ENCODE results near the gene MIA2.
A peak's percentile ranks its signal among the peaks of the same experiment; 100 is the strongest.

MIA2 gene

DNA sequence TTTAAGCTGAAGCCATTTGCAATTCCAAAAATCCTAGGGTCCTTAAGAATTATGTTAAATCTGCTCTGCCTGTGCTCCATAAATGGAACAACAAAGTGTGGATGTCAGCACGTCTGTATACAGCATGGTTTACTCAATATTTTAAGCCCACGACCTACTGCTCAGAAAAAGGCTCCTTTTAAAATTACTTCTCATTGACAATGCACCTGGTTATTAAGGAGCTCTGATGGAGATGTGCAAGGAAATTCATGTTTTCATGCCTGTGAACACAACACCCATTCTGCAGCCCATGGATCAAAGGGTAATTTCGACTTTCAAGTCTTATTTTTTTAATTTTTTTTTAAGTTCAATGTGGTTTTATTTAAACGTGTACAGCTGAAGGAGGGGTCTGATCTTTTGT is 150.5 kb downstream of the MIA2 start:
- no peak for DNase-seq (ENCODE audit: low read depth in 2 of 2)

DNA sequence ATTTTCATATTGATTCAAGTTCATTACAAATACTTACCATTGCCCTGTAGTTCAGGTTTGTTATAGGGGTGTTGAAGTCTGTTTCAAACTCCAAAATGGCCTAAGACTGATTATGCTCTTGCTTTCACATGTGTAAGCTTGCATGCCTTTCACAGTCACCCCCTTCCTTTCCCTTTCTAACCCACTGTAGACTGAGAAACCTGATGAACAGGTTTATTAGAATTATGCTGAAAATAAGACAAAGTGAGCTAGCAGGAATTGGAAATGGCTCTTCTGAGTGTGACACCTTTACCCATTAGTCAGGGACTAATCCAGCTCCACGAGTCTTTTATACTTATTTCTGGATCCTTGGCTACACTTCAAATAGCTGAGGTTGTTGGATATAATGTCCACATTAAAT is 159.6 kb downstream of the MIA2 start:
- no peak for DNase-seq (ENCODE audit: low read depth in 2 of 2)

DNA sequence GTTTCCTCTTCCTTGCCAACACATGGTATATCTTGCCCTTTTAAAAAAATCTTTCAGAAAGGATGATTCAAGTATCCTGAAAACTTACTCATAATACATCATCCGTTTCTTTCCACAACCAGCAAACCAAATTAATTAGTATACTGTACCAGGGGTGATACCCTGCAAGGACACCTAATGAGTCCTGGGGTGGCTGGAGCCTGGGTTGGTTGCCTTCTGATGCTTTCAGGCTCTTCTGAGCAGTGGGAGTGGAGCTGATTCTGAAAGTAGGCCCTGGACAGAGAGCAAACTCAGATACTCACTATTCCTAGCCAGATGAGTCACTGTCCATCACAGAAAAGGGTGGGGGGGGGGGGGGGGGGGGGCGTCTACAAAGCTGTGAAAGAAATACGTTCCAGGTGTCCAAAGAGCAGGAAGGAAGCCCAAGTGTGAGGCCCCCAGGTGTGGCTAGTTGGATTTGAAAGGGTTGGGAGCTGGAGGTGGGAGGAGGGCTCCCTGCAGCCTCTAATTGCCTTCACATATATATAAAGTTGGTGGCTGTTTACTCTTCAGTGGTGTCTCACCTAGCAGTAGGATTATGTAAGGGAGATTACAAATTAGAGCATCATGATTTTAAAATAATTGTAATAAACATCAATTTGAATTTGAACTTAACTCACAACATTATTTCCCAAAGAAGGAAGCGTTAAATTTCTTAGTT is 162.0 kb downstream of the MIA2 start:
- no peak for DNase-seq (ENCODE audit: low read depth in 2 of 2)

DNA sequence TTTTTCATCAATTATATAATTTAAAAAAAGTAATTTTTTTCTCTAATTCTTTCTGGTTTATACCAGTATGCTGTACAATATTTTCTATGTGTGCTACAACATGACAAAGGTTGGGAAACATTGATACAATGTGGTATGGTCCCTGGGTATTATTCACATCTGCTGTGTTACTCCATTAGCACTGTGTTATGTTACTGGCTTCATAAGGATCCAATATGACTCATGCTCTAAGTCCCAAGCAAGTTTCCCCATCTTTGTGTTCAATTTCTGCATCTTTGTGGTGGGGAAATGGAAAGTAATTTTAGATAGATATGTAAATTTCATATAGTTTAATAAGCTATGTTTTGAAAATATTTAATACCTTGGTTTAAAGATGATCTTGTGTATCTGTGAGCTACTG is 162.7 kb downstream of the MIA2 start:
- DNase-seq (ENCODE audit: low read depth in 2 of 2): no peak

DNA sequence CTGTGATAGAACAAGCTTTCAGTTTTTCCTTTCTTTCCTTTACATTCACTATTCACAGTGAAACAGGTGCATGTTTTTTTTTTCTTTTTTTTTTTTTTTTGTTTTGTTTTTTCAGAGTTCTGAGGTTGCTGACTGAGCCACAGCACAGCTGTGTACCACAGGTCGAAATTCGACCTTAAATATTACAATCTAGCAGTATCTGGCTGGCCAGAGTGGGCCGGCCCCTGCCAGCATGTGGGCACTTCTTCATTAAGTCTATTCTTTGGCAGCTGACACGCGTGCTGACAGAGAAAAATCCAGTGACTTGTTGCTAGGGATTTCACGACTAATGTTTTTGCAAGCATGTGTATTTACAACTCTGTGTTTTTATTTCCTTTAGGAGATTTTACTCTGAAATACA is 164.7 kb downstream of the MIA2 start:
- DNase-seq (ENCODE audit: low read depth in 2 of 2): no peak

DNA sequence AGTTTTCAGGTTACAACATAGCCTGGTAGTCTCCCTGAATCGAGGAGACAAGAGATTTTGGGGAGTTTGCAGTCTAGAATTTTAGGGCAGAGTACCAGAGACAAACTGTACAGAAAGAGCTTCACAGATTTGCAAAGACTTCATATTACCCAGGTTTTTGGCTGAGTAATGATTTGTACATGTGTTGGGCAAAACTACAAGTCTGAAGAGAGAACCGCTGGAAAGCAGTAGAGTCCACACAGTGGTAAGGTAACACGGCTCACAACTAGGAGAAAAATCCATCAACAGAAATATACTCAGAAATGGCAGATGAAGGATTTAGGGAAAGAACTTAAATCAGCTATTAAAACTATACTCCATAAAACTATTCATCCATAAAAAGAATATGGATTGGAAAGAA is 172.8 kb downstream of the MIA2 start:
- no peak for DNase-seq (ENCODE audit: low read depth in 2 of 2)

DNA sequence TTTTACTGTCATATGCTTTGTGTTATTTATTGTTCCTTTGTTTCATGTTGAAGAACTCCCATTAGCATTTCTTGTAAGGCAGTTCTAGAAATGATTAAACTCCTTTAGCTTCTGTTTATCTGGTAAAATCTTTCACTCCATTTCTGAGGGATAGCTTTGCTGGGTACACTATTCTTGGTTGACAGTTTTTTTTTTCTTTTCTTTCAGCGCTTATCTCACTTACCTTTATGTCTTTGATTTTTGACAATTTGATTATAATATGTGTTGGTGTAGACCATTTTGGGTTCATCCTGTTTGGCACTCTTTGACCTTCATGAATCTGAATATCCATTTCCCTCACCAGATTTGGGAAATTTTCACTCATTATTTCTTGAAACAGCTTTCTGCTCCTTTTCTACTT is 182.4 kb downstream of the MIA2 start:
- DNase-seq (ENCODE audit: low read depth in 2 of 2): no peak

DNA sequence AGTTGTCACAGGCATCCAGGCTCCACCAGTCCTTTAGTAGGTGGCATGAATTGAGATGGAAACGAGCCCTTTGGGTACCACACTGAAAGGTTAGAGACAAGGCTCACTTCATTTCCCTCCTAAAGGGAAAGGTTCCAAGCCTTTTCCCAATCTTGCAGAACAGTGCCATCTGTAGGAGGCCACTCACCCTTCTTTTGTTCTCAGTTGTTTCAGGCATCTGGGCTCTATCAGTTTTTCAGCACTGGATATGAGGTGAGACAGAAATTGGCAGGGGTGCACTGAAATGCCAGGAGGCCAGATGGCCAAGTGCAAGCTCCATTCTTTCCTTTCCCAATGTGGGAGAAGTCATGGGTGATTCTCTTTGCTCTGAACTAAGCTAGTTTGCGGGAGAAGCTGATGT is 183.3 kb downstream of the MIA2 start:
- no peak for DNase-seq (ENCODE audit: low read depth in 2 of 2)

DNA sequence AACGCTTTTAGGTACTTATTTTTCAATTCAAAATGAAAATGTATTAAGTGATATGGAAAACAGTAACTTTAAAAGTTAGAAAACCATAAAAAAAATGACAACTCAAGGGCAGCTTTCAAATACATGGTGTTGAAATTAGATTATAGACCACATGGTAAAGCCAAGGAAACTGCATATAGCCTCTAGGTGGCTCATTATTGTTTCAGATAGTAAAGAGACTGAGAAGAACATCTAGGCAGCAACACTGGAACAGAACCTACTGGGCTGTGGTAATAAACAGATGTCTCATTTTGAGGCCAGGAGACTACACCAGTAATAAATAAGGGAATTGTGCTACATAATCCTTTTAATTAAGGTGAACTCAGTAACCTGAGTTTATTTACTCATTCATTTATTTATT is 185.6 kb downstream of the MIA2 start:
- DNase-seq (ENCODE audit: low read depth in 2 of 2): no peak

DNA sequence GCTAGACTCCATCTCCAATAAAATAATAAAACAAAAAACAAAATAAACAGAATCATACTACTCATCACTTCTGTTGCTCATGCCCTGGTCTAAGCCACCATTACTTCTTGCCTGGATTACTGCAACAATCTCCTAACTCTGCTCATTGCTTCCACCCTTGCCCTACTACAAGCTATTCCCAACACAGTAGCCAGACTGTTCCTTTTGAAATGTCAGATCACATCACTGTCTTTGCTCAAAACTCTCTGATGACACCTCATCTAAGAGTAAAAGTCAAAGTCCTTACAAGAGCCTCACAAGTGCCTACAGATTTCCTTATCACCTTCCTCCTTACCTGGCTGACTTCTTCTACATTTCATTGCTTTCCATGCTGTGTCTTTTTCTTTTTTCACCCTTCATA is 188.5 kb downstream of the MIA2 start:
- no peak for DNase-seq (ENCODE audit: low read depth in 2 of 2)

DNA sequence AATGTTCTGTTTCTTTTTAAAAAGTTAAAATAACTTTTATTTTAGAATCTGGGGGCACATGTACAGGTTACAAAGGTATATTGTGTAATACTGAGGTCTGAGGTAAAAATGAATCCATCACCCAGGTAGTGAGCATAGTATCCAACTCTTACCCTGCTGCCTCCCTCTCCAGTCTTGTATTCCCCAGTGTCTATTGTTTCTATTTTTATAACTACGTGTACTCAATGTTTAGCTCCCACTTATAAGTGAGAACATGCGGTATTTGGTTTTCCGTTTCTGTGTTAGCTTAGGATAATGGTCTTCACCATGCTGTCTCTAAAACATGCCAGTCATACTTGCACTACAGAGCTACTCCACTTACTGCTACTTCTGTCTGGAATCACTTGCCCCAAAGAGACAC is 190.1 kb downstream of the MIA2 start:
- DNase-seq (ENCODE audit: low read depth in 2 of 2): no peak

DNA sequence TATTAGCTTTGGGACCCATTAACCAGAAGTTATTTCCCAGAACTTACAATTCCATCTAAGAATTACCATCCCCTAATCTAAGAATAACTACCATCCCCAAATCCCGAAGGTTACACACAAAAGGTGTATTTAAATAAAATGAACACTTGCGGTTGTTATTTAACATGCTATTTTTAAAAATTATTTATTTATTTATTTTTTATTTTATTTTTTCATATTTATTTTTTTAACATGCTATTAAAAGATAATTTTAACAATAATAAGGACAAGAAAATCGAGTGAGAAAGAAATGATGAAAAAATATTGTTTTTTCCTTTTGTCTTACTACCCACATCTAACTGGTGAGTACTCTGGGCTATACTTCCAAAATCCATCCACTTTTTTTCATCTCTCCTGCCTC is 192.2 kb downstream of the MIA2 start:
- no peak for DNase-seq (ENCODE audit: low read depth in 2 of 2)

DNA sequence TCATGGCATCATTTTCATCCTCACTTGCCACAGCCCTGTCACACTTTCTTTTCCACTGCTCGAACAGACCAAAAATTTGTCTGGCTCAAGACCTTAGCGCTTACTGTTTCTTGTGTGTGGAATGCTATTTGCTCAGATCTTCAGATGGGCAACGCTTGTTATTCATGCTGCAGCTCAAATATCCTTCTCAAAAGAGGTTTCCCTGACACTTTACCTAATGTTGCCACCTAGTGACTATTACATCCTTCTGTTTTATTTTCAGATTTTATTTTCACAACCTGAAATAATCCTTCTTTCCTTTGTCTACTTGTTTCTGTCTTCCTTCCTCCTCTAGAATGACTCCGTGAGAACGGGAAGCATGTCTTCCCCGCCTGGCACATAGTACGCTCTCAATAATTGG is 192.9 kb downstream of the MIA2 start:
- DNase-seq (ENCODE audit: low read depth in 2 of 2): no peak

DNA sequence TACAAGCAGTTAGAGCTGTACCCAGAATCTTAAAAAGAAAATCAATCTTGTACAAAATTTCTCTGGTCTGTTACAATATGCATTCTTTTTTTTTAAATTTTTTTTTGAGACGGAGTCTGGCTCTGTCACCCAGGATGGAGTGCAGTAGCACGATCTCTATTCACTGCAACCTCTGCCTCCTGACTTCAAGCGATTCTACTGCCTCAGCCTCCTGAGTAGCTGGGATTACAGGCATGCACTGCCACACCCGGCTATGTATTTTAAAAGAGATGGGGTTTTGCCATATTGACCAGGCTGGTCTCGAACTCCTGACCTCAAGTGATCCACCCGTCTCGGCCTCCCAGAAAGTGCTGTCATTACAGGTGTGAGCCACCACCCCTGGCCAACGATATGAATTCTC is 194.4 kb downstream of the MIA2 start:
- DNase-seq (ENCODE audit: low read depth in 2 of 2): no peak

DNA sequence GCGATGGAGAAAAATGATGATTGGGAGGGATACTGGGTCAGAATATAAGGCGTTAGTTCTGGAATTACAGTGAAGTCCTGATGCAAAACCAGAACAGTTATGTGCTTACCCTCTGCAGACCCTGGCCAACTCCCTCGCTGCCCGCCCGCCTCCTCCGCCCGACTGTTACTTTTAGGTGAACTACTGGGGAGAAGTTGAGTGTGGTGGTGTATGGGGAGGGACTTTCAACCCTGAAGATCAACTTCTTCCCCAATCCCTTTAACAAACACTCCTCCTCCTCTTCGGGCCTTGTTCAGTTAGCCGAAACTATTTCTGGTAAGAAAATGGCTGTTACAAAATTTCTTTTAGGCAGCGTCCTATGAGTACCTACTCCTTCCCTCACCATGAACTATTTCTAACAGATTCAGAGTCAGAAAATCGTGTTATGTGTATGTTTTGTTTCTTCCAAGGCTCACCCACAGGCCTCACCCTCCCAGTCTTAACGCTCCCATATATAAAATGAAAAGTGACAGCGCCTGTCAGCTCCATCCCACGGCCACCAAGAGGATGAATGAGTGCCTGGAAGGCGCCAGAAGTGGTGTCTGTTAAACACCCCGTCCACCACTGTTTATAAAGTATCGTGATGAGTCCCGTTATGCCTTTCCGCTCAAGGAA is 197.2 kb downstream of the MIA2 start:
- no peak for DNase-seq (ENCODE audit: low read depth in 2 of 2)

DNA sequence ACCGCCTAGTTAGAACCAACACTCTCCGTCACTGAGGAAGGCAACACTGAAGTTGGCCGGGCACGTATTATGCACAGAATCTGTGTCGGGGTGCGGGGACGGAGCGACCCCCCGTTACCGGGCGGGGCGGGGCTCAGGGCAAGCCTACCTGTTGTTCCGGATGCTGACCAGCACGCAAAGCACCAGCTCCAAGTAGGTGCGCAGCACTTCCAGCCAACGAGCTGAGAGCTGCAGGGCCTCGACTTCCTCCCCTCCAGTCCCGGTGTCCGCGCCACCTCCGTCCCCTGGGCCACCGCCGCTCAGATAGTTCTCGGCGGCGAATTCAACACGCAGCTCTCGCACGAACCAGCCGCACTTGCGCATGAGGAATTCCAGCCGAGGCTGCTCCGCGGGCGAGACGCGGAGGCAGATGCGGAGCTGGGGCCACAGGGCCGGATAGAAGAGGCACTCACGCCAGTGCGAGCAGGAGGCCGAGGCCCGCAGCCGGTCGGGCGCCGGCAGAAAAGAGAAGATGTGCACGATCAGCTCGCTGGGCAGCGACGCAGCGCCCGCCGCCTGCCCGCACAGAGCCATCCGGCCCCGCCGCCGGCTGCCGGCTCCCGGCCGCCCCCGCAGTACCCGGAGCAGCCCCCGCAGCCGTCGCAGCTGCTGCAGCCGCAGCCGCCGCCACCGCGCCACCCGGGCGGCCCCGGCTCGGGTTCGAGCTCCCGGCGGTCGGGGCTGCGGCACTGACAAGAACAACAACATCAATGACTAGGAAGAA is 197.9 kb downstream of the MIA2 start:
- DNase-seq (ENCODE audit: low read depth in 2 of 2): peak; percentile 7 to 14

DNA sequence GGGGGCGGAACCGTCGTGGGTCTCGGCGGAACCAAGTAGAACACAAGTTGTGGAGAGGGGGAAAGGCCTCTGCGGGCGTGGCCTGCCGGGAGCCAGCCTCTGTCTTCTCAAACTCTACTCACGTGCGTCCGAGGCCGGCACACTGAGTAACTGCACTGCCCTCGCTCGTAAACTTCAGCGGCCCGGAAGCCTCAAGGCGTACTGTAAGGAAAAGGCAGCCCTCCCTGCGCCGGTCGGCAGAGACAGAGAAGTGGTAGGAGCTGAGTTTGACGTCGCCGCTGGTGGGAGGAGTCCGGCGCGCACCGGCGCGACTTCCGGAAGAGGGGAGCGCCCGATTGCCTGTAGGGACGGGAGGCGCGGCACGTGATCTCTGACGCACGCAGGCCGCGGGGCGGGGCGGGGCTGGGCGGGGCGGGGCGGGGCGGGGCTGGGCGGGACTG is 198.5 kb downstream of the MIA2 start, which contains the start of gene FBXO33:
Gene FBXO33 (minus strand): TSS at position 255 of the 440 bp plus-strand sequence. CDS start 271 bp downstream, outside the sequence.
- peak; percentile 88 to 91 for DNase-seq (ENCODE audit: low read depth in 2 of 2)

DNA sequence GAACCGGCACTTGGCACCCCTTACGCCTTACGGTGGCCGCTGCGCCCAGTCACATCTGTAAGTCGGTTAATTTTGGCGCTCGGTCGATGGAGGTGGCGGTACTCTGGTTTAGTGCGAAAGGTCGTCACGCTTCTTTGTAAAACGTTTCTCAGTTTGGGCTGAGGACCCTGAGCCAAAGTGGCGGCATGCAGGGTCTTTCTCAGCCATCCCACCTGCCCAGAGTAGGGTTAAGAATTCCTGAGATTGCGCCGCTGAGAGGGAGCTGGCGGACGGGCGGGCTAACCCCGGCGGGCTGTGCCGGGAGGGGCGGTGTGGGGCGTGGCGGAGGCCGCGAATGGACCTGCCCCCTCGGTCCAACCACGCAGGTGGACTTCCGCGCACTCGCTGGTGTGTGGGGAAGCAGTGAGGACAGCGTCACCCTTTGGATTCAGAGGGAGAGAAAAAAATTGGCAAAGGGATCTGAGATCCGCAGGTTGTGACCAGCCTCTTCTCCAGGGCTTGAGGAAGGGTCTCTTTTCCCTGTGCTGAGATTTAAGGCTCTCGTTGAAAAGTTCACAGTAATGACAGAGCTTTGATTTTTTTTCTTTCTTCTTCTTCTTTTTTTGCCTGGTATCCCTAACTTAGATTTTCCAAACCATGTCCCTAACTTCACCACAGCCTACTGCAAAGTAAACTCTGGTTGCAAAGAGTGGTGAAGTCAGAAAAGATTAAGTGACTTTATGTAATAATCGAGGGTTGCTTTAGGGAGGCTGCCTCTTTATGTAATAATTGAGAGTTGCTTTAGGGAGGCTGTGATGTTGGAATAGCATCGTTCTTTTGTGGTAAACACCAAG is 199.1 kb downstream of the MIA2 start:
- peak; percentile 29 to 44 for DNase-seq (ENCODE audit: low read depth in 2 of 2)

DNA sequence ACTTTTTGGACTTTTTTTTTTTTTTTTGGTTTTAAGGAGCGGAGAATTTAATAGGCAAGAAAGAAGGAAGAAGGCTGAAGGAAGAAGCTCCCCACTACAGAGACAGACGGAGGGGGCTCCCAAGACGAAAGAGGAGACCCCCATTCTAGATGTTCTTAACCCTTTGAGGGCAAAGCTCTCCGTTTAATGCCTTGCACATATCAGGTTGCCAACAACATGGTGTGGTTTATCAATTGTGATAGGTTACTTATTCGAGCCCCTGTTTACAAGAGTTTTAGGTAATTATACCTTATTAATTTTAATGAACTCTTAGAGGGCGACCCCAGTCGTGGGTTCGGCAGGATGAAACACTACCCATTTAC is 199.7 kb downstream of the MIA2 start:
- DNase-seq (ENCODE audit: low read depth in 2 of 2): no peak

DNA sequence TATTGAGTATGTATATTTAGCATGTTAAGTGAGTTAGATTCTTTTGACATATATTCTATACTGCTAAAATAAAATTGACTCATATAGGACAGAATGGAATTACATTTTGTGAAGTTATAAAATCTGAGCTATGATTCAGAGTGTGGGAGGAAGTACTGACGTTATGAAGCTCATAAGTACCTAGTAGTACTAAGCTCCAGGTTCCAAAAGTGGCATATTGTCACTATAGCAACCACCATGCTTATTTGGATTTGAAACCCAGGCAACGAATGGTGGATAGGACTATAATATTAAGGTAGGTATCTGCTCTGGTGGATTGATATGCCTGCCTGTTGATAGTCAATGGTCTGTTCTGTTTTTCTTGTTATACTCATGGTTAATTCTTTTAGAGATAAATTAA is 200.7 kb downstream of the MIA2 start:
- DNase-seq (ENCODE audit: low read depth in 2 of 2): no peak

DNA sequence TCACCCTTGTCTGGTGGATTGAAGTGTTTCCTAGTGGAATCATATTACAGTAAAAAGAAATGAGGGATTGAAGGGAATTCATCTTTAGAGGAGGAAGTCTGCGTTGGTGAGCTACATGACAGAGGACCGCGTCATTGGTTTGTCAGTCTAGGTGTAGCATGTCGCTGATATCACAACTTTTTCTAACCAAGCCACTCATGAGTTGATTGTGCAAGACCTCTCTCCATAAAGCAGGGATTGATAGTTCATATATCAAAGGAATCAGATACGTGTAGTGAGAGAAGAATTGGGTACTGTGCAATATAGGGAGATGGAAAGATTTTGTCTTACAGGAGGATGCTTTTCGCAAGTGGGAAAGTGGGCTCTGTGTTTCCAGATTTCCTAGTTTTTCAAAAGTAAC is 201.5 kb downstream of the MIA2 start:
- DNase-seq (ENCODE audit: low read depth in 2 of 2): no peak

Measured in stimulated activated CD4-positive, alpha-beta T cell treated with anti-CD3 and anti-CD28 coated beads, Interleukin-1b, Interleukin-23, amount 100 ng/mL, for 1 hour (primary cell).